ENCODE results near the gene PLA2G2F.

- TF ChIP-seq CTCF (IDR thresholded peaks at IDR 0.05), result no peak
- no peak for TF ChIP-seq POLR2A (IDR thresholded peaks at IDR 0.05)
Measured at GRCh38 chr1:20150326-20150705, 11.2 kb downstream of the PLA2G2F start.

All from right lobe of liver (tissue), 4 donors.